A673 (cell line): Measurements from ENCODE around the gene ECD. TPM values are rescaled to one million over a fixed set of nuclear protein-coding genes. Genes with fewer than 3 reads are reported as not detected.
"Not testable (repeated sequence)": the region's sequence is repeated elsewhere in the genome, so short reads cannot be mapped to it uniquely, and the experiment has no call there.

Source experiments
- BruUV-seq: library from RNA; stranded (reverse); fragments of 400-500 nt; replicated peaks from 2 replicates; lab custom pipeline; 2021; lab: Mats Ljungman, UMichigan
- CTCF ChIA-PET: fragments of 300-600 bp; sonication (Branson Sonifier 250); formaldehyde crosslinking; loops from one replicate; lab custom pipeline; 2022; ENCODE audit warnings: antibody characterized with exemption; lab: Charles Lee
- POLR2A ChIA-PET: fragments of 300-600 bp; sonication (Branson Sonifier 250); formaldehyde crosslinking; loops from one replicate; lab custom pipeline; 2022; ENCODE audit warnings: antibody characterized with exemption; ENCODE audit not compliant: low non-redundant PET; lab: Charles Lee
- DNase-seq: peaks from one replicate; pipeline ENCODE4 v3.0.0-alpha.2; 2015; ENCODE audit warnings: low spot score
- H3K27ac ChIP-seq: fragments of 200-600 bp; sonication (generic); 2 replicates; pipeline ENCODE4 v1.5.1; 2016; ENCODE audit warnings: mixed run types, low read depth, mild to moderate bottlenecking, mixed read lengths, antibody characterized with exemption, low read length; ENCODE audit not compliant: poor library complexity, severe bottlenecking
- H3K27me3 ChIP-seq: fragments of 200-600 bp; sonication (generic); replicated peaks from 2 replicates; pipeline ENCODE4 v1.6.1; 2017; ENCODE audit warnings: mixed run types, low read depth, mild to moderate bottlenecking, mixed read lengths, antibody characterized with exemption, low read length; ENCODE audit not compliant: insufficient read depth, poor library complexity
- H3K36me3 ChIP-seq: fragments of 200-600 bp; sonication (generic); 2 replicates; pipeline ENCODE4 v1.6.1; 2016; ENCODE audit warnings: mixed run types, mild to moderate bottlenecking, mixed read lengths, antibody characterized with exemption, low read length; ENCODE audit not compliant: insufficient read depth, poor library complexity, severe bottlenecking
- H3K4me1 ChIP-seq: fragments of 200-600 bp; sonication (generic); 2 replicates; pipeline ENCODE4 v1.6.1; 2017; ENCODE audit warnings: mixed run types, mild to moderate bottlenecking, mixed read lengths, antibody characterized with exemption, low read length; ENCODE audit not compliant: insufficient read depth, poor library complexity, severe bottlenecking
- H3K4me3 ChIP-seq: fragments of 200-600 bp; sonication (generic); 2 replicates; pipeline ENCODE4 v1.5.1; 2016; ENCODE audit warnings: low read depth, mixed run types, mild to moderate bottlenecking, mixed read lengths, low read length; ENCODE audit not compliant: poor library complexity, severe bottlenecking
- H3K9me3 ChIP-seq: fragments of 200-600 bp; sonication (generic); 2 replicates; pipeline ENCODE4 v1.6.1; 2016; ENCODE audit warnings: mixed run types, low read depth, mild to moderate bottlenecking, mixed read lengths, antibody characterized with exemption, low read length; ENCODE audit not compliant: poor library complexity, severe bottlenecking
- EZH2 ChIP-seq: fragments of 200-600 bp; sonication (generic); IDR thresholded peaks from 2 replicates; pipeline ENCODE4 v1.6.1; 2017; ENCODE audit warnings: borderline replicate concordance, low read depth, mild to moderate bottlenecking, mixed read lengths, antibody characterized with exemption, low read length; ENCODE audit not compliant: poor library complexity, severe bottlenecking
- intact Hi-C: fragments of 100-400 bp; cut with micrococcal nuclease; formaldehyde crosslinking; loops from one replicate; pipeline ENCODE4 v1.10.0; 2022; ENCODE audit not compliant: unreplicated experiment
- total RNA-seq: library from RNA; stranded (reverse); gene quantifications from 2 replicates; pipeline ENCODE4 v1.2.3, GENCODE V29; 2021
- TF ChIP-seq, protein P1 (sequence below): fragments of 300-800, 200-600 bp; sonication (generic); conservative IDR thresholded peaks from 2 replicates; pipeline ENCODE4 v1.5.1; 2017; ENCODE audit warnings: low read depth, mild to moderate bottlenecking, antibody characterized with exemption, low read length, moderate library complexity, mixed read lengths

Gene ECD
- total RNA-seq, 1 experiment from 2014 or later, result 37.4 TPM

DNA sequence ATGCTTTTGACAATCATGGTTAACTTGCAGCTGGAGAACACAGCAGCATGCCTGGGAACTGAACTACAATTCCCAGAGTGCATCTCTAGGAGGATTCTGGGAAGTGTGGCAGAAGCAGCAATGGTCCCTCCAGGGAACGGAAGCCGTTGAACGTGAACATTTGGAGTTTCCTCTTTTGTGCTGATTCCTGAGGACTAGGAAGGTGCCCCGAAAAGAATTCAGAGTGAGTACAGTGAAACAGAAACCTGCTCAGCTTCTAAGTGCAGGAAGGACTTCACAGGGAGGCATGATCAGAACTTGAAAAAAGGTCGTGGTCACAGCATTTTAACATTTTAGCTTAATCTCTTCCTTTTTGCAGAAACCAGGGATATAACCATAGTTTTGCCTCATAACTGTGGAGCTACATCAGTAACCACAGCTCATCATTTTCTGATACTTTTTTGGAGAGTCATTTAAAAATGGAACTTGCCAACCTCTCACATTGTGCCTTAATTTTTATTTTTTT, 57.4 kb downstream of the ECD start, which contains the start of gene NUDT13:
TSS of gene NUDT13 (plus strand) at position 111 of the 505 bp plus-strand sequence. CDS start 3,911 bp downstream, outside the sequence.
- Histone ChIP-seq H3K4me1 (no peaks in the 10 kb centered on the region), H3K4me3 (peak within 1 kb of the TSS; percentile 53), H3K27ac (peak within 1 kb of the TSS; percentile 74), H3K36me3 (no peaks in the 10 kb centered on the region), H3K9me3 (no peaks in the 10 kb centered on the region), H3K27me3 (no peaks in the 10 kb centered on the region)
- no TSS peak for BruUV-seq
- intact Hi-C loops, result no loop called here
- peak; percentile 92 for DNase-seq
- CTCF ChIA-PET, result interaction anchor here (1.0 kb wide), 1 partner anchor 1062 kb away, joined by 3 read pairs; no protein-coding TSS in a partner anchor
- POLR2A ChIA-PET, result no interaction called here
- TF ChIP-seq EZH2, result no peak
- TF ChIP-seq, protein P1, sequence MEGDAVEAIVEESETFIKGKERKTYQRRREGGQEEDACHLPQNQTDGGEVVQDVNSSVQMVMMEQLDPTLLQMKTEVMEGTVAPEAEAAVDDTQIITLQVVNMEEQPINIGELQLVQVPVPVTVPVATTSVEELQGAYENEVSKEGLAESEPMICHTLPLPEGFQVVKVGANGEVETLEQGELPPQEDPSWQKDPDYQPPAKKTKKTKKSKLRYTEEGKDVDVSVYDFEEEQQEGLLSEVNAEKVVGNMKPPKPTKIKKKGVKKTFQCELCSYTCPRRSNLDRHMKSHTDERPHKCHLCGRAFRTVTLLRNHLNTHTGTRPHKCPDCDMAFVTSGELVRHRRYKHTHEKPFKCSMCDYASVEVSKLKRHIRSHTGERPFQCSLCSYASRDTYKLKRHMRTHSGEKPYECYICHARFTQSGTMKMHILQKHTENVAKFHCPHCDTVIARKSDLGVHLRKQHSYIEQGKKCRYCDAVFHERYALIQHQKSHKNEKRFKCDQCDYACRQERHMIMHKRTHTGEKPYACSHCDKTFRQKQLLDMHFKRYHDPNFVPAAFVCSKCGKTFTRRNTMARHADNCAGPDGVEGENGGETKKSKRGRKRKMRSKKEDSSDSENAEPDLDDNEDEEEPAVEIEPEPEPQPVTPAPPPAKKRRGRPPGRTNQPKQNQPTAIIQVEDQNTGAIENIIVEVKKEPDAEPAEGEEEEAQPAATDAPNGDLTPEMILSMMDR, result no peak

DNA sequence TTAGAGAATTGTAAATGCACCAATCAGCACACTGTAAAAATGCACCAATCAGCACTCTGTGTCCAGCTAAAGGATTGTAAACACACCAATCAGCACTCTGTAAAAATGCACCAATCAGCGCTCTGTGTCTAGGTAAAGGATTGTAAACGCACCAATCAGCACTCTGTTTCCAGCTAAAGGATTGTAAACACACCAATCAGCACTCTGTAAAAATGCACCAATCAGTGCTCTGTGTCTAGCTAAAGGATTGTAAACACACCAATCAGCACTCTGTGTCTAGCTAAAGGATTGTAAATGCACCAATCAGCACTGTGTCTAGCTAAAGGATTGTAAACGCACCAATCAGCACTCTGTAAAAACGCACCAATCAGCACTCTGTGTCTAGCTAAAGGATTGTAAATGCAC, 58.6 kb downstream of the ECD start:
- DNase-seq, BruUV-seq, H3K36me3 ChIP-seq, H3K9me3 ChIP-seq, H3K4me1 ChIP-seq, CTCF ChIA-PET, H3K27me3 ChIP-seq, intact Hi-C loops, H3K27ac ChIP-seq, H3K4me3 ChIP-seq: not testable (repeated sequence)
- POLR2A ChIA-PET, result interaction anchor here (0.6 kb wide), 1 partner anchor 46 kb away, joined by 5 read pairs; no protein-coding TSS in a partner anchor

DNA sequence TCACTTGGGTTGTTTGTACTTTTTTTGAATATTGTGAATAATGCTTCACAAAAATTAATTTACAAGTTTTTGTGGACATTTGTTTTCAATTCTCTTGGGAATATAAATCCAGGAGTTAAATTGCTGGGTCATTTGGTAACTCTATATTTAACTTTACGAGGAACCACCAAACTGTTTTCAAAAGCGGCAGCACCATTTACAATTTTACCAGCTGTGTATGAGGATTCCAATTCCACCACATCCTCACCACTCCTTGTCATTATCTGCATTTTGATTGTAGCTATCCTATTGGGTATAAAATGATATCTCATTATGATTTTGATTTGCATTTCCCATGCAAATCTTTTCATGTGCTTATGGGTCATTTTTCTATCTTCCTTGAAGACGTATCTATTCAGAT, 61.5 kb downstream of the ECD start:
- H3K27ac ChIP-seq, result no peak overlapping the region
- no peaks in the 10 kb centered on the region for H3K9me3 ChIP-seq
- BruUV-seq, result no TSS peak
- H3K4me1 ChIP-seq, result no peaks in the 10 kb centered on the region
- intact Hi-C loops, result no loop called here
- no peaks in the 10 kb centered on the region for H3K27me3 ChIP-seq
- CTCF ChIA-PET, result no interaction called here
- POLR2A ChIA-PET, result interaction anchor here (0.6 kb wide), 1 partner anchor 18 kb away, joined by 3 read pairs; no protein-coding TSS in a partner anchor
- H3K36me3 ChIP-seq, result no peaks in the 10 kb centered on the region
- TF ChIP-seq, protein P1, result no peak
- no peak for TF ChIP-seq EZH2
- no peak overlapping the region for H3K4me3 ChIP-seq
- DNase-seq, result no peak

DNA sequence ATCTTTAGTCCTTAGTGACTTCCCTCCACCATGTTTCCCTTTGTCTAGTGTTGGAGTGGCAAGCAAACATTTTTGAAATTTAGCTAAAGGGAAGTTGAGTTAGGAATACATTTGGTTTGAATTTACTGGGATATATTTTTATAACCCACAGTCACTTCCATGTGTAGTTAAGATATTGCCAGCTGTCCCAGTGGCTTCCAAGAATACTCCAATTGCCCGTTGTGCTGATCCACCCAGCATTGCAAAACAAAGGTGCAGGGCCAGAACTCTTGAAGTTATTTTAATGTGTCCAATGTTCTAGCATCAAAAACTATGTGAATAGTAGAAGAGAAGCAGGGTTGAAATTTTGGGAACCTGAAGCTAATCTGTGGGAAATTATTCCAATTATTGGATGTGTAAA, 68.7 kb downstream of the ECD start:
- DNase-seq, result no peak
- BruUV-seq, result no TSS peak
- H3K4me3 ChIP-seq, result no peak overlapping the region
- intact Hi-C loops, result no loop called here
- no peaks in the 10 kb centered on the region for H3K27me3 ChIP-seq
- H3K9me3 ChIP-seq, result no peaks in the 10 kb centered on the region
- CTCF ChIA-PET, result no interaction called here
- TF ChIP-seq, protein P1, result no peak
- TF ChIP-seq EZH2, result no peak
- peaks cover 7% of the 10 kb centered on the region for H3K4me1 ChIP-seq
- H3K27ac ChIP-seq, result no peak overlapping the region
- no peaks in the 10 kb centered on the region for H3K36me3 ChIP-seq
- POLR2A ChIA-PET, result no interaction called here
